ENCODE measurements around the gene USP33.
"Not testable (repeated sequence)": the region's sequence is repeated elsewhere in the genome, so short reads cannot be mapped to it uniquely, and the experiment has no call there.

The USP33 gene

GRCh38 chr1:77757603-77758002 lies 2.0 kb downstream of the USP33 start:
- H3K27me3 ChIP-seq (ENCODE audit: insufficient read depth, poor library complexity, severe bottlenecking): no peaks in the 10 kb centered on the region
- H3K27ac ChIP-seq (replicated peaks): no peak overlapping the region
- no peak for TF ChIP-seq GABPA (IDR thresholded peaks at IDR 0.05; ENCODE audit: low read depth)
- no peak for TF ChIP-seq POLR2AphosphoS5 (IDR thresholded peaks at IDR 0.05; ENCODE audit: low read depth)
- TF ChIP-seq SPI1 (IDR thresholded peaks at IDR 0.05; ENCODE audit: borderline replicate concordance, low read depth): no peak
- TF ChIP-seq, protein P1, sequence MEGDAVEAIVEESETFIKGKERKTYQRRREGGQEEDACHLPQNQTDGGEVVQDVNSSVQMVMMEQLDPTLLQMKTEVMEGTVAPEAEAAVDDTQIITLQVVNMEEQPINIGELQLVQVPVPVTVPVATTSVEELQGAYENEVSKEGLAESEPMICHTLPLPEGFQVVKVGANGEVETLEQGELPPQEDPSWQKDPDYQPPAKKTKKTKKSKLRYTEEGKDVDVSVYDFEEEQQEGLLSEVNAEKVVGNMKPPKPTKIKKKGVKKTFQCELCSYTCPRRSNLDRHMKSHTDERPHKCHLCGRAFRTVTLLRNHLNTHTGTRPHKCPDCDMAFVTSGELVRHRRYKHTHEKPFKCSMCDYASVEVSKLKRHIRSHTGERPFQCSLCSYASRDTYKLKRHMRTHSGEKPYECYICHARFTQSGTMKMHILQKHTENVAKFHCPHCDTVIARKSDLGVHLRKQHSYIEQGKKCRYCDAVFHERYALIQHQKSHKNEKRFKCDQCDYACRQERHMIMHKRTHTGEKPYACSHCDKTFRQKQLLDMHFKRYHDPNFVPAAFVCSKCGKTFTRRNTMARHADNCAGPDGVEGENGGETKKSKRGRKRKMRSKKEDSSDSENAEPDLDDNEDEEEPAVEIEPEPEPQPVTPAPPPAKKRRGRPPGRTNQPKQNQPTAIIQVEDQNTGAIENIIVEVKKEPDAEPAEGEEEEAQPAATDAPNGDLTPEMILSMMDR (IDR thresholded peaks at IDR 0.05; ENCODE audit: insufficient read depth, low read length): no peak
- TF ChIP-seq, protein P2, sequence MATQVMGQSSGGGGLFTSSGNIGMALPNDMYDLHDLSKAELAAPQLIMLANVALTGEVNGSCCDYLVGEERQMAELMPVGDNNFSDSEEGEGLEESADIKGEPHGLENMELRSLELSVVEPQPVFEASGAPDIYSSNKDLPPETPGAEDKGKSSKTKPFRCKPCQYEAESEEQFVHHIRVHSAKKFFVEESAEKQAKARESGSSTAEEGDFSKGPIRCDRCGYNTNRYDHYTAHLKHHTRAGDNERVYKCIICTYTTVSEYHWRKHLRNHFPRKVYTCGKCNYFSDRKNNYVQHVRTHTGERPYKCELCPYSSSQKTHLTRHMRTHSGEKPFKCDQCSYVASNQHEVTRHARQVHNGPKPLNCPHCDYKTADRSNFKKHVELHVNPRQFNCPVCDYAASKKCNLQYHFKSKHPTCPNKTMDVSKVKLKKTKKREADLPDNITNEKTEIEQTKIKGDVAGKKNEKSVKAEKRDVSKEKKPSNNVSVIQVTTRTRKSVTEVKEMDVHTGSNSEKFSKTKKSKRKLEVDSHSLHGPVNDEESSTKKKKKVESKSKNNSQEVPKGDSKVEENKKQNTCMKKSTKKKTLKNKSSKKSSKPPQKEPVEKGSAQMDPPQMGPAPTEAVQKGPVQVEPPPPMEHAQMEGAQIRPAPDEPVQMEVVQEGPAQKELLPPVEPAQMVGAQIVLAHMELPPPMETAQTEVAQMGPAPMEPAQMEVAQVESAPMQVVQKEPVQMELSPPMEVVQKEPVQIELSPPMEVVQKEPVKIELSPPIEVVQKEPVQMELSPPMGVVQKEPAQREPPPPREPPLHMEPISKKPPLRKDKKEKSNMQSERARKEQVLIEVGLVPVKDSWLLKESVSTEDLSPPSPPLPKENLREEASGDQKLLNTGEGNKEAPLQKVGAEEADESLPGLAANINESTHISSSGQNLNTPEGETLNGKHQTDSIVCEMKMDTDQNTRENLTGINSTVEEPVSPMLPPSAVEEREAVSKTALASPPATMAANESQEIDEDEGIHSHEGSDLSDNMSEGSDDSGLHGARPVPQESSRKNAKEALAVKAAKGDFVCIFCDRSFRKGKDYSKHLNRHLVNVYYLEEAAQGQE (IDR thresholded peaks at IDR 0.05; ENCODE audit: insufficient replicate concordance, low read depth): no peak
- DNase-seq (ENCODE audit: low read depth in 1 of 2, low spot score in 1 of 2): no peak
- H3K4me3 ChIP-seq (replicated peaks; ENCODE audit: insufficient read depth, low read length): no peak overlapping the region; the same call in 1 of the 2 replicates

DNA sequence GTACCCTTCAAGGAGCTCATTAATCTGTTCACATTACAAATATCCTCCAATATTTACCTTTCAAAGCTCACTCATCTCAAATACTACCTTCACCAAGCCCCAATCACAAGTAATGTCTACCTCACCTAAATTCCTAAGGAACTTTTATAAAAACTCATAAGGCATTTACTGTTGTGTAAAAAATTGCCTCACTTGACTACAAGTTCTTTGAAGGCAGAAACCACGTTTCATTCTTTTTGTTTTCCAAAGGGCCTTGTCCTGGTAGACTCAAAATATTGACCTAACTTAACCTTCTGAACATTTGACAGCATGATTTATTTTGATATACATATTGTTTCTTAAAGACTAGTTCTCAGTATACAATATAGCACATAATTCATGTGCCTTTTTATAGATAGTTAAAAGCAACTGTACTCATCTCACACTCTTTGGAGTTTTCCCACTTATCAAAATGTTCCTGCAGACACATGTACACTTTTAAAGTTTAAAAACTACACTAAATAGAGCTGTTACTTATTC lies 2.5 kb downstream of the USP33 start:
- Histone ChIP-seq H3K27me3 (ENCODE audit: insufficient read depth, poor library complexity, severe bottlenecking) (no peaks in the 10 kb centered on the region), H3K4me3 (replicated peaks; ENCODE audit: insufficient read depth, low read length) (no peak overlapping the region), H3K27ac (replicated peaks) (no peak overlapping the region)
- DNase-seq (ENCODE audit: low read depth in 1 of 2, low spot score in 1 of 2): no peak
- TF ChIP-seq, protein P1 (IDR thresholded peaks at IDR 0.05; ENCODE audit: insufficient read depth, low read length): no peak
- TF ChIP-seq POLR2AphosphoS5 (IDR thresholded peaks at IDR 0.05; ENCODE audit: low read depth): no peak
- TF ChIP-seq, protein P2 (IDR thresholded peaks at IDR 0.05; ENCODE audit: insufficient replicate concordance, low read depth): no peak
- no peak for TF ChIP-seq SPI1 (IDR thresholded peaks at IDR 0.05; ENCODE audit: borderline replicate concordance, low read depth)
- no peak for TF ChIP-seq GABPA (IDR thresholded peaks at IDR 0.05; ENCODE audit: low read depth)

- no peak overlapping the region for H3K27ac ChIP-seq (replicated peaks)
- no peaks in the 10 kb centered on the region for H3K27me3 ChIP-seq (ENCODE audit: insufficient read depth, poor library complexity, severe bottlenecking)
- no peak overlapping the region for H3K4me3 ChIP-seq (replicated peaks; ENCODE audit: insufficient read depth, low read length)
- TF ChIP-seq, protein P2 (IDR thresholded peaks at IDR 0.05; ENCODE audit: insufficient replicate concordance, low read depth): no peak
- TF ChIP-seq SPI1 (IDR thresholded peaks at IDR 0.05; ENCODE audit: borderline replicate concordance, low read depth) (no peak), GABPA (IDR thresholded peaks at IDR 0.05; ENCODE audit: low read depth) (no peak), POLR2AphosphoS5 (IDR thresholded peaks at IDR 0.05; ENCODE audit: low read depth) (no peak)
- TF ChIP-seq, protein P1 (IDR thresholded peaks at IDR 0.05; ENCODE audit: insufficient read depth, low read length): no peak
- no peak for DNase-seq (ENCODE audit: low read depth in 1 of 2, low spot score in 1 of 2)
Measured at GRCh38 chr1:77756052-77756754, 3.4 kb downstream of the USP33 start.

DNA sequence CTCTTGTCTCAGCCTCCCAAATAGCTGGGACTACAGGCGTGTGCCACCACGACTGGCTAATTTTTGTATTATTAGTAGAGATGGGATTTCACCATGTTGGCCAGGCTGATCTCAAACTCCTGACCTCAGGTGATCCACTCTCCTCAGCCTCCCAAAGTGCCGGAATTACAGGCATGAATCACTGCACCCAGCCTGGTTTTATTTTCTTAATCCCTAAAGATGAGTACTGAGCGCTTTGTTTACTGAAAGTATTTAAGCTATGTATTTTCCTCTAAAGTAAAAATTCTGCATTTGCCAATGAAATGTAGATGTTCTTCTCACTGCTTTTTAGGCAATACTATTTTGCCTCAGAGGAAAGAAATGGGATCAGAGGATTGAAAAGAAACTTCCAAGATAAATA lies 10.2 kb downstream of the USP33 start:
- not testable (repeated sequence) for H3K4me3 ChIP-seq (replicated peaks; ENCODE audit: insufficient read depth, low read length); H3K27ac ChIP-seq (replicated peaks); DNase-seq (ENCODE audit: low read depth in 1 of 2, low spot score in 1 of 2); H3K27me3 ChIP-seq (ENCODE audit: insufficient read depth, poor library complexity, severe bottlenecking)

Data from HL-60 (cell line).